ENCODE results near the gene SLFN12. TPM values are rescaled to one million over a fixed set of nuclear protein-coding genes. Genes with fewer than 3 reads are reported as not detected.
A peak's percentile ranks its signal among the peaks of the same experiment; 100 is the strongest.

SLFN12 gene
- polyA plus RNA-seq, 1 experiment, result 36.1 TPM

GRCh38 chr17:35372846-35373533, 59.3 kb downstream of the SLFN12 start:
- POLR2A ChIA-PET, result interaction anchor here (0.6 to 2.2 kb wide), 14 partner anchors 8 to 309 kb away, joined by 3 to 25 read pairs (median 5); partner anchors contain the start of genes PEX12, RFFL, SLFN12 and SLFN13
- no peak for DNase-seq (ENCODE audit: low read depth, low spot score)

GRCh38 chr17:35371934-35372333, 60.4 kb downstream of the SLFN12 start:
- Histone ChIP-seq H3K27ac (ENCODE audit: low read depth, low read length) (no peak overlapping the region), H3K9me3 (ENCODE audit: control insufficient read depth, insufficient read depth, low read length) (no peaks in the 10 kb centered on the region; the same call in 1 of the 2 replicates), H3K4me3 (ENCODE audit: low read depth, low read length) (peak overlapping the region; percentile 92), H3K27me3 (ENCODE audit: control insufficient read depth, insufficient read depth, low read length) (no peaks in the 10 kb centered on the region)
- CTCF ChIA-PET, result interaction anchor here (1.1 to 1.8 kb wide), 2 partner anchors 161 to 392 kb away, joined by 3 to 5 read pairs; no protein-coding TSS in a partner anchor
- POLR2A ChIA-PET, result no interaction called here
- DNase-seq (ENCODE audit: low read depth, low spot score), result no peak
- no peak for TF ChIP-seq CTCF (IDR thresholded peaks at IDR 0.05; ENCODE audit: low read depth, low read length)

More at GRCh38 chr17:35372846-35373533, 59.3 kb downstream of the SLFN12 start:
- CTCF ChIA-PET, result interaction anchor here (0.6 to 1.8 kb wide), 6 partner anchors 48 to 391 kb away, joined by 3 to 5 read pairs (median 3); no protein-coding TSS in a partner anchor
- Histone ChIP-seq H3K27me3 (ENCODE audit: control insufficient read depth, insufficient read depth, low read length) (no peaks in the 10 kb centered on the region), H3K27ac (ENCODE audit: low read depth, low read length) (peak overlapping the region; percentile 100), H3K9me3 (ENCODE audit: control insufficient read depth, insufficient read depth, low read length) (no peaks in the 10 kb centered on the region; the same call in 1 of the 2 replicates), H3K4me3 (ENCODE audit: low read depth, low read length) (peak overlapping the region; percentile 92)
- peak; percentile 9 for TF ChIP-seq CTCF (IDR thresholded peaks at IDR 0.05; ENCODE audit: low read depth, low read length)

GRCh38 chr17:35368081-35368830, 64.0 kb downstream of the SLFN12 start:
- ChIA-PET CTCF (interaction anchor here (1.4 kb wide), 1 partner anchor 9 kb away, joined by 3 read pairs; no protein-coding TSS in a partner anchor), POLR2A (no interaction called here)
- H3K27ac ChIP-seq (ENCODE audit: low read depth, low read length), result no peak overlapping the region
- no peak for TF ChIP-seq CTCF (IDR thresholded peaks at IDR 0.05; ENCODE audit: low read depth, low read length)
- DNase-seq (ENCODE audit: low read depth, low spot score), result no peak
- no peaks in the 10 kb centered on the region for H3K9me3 ChIP-seq (ENCODE audit: control insufficient read depth, insufficient read depth, low read length)
- H3K4me3 ChIP-seq (ENCODE audit: low read depth, low read length), result no peak overlapping the region
- H3K27me3 ChIP-seq (ENCODE audit: control insufficient read depth, insufficient read depth, low read length), result no peaks in the 10 kb centered on the region

- Histone ChIP-seq H3K4me3 (ENCODE audit: low read depth, low read length) (no peak overlapping the region), H3K27me3 (ENCODE audit: control insufficient read depth, insufficient read depth, low read length) (no peaks in the 10 kb centered on the region), H3K9me3 (ENCODE audit: control insufficient read depth, insufficient read depth, low read length) (no peaks in the 10 kb centered on the region), H3K27ac (ENCODE audit: low read depth, low read length) (no peak overlapping the region)
- no peak for TF ChIP-seq CTCF (IDR thresholded peaks at IDR 0.05; ENCODE audit: low read depth, low read length)
- CTCF ChIA-PET, result interaction anchor here (1.0 to 1.4 kb wide), 3 partner anchors 8 to 178 kb away, joined by 3 to 6 read pairs (median 3); no protein-coding TSS in a partner anchor
- POLR2A ChIA-PET, result no interaction called here
- DNase-seq (ENCODE audit: low read depth, low spot score), result no peak
Observed at GRCh38 chr17:35361027-35361426, 71.3 kb downstream of the SLFN12 start.

Small RNAs within 50 kb of the gene (small RNA-seq; reads per million reads assigned to genes)
- gene AC060766.3 (ENCODE audit: insufficient read length, low read depth) (not detected), gene AC060766.5 (ENCODE audit: insufficient read length, low read depth) (not detected)

Other genes starting within 250 kb of the SLFN12 start
- not detected in 2 replicates for gene SLC35G3, start 238.1 kb downstream of the SLFN12 start, polyA plus RNA-seq (2011; rRNA removed)
- 64.2 and 69.0 TPM in 2 replicates for gene SLFN5, start 189.4 kb downstream of the SLFN12 start, polyA plus RNA-seq (2011; rRNA removed)
- gene SLFN11, start 58.9 kb downstream of the SLFN12 start, polyA plus RNA-seq (2011; rRNA removed), result 53.3 and 73.2 TPM in 2 replicates
- gene SLFN13, start 16.3 kb upstream of the SLFN12 start, polyA plus RNA-seq (2011; rRNA removed), result 2.7 and 3.1 TPM in 2 replicates
- 0.02 and 0.09 TPM in 2 replicates for gene SLFN12L, start 105.2 kb upstream of the SLFN12 start, polyA plus RNA-seq (2011; rRNA removed)
- not detected in 2 replicates for gene SLFN14, start 128.3 kb upstream of the SLFN12 start, polyA plus RNA-seq (2011; rRNA removed)
- gene PEX12, start 146.1 kb upstream of the SLFN12 start, polyA plus RNA-seq (2011; rRNA removed), result 8.3 and 10.2 TPM in 2 replicates
- gene AP2B1, start 154.8 kb upstream of the SLFN12 start, polyA plus RNA-seq (2011; rRNA removed), result 234 and 258 TPM in 2 replicates